SJSA1 (cell line): ENCODE results near the gene GNAS-AS1. TPM values are rescaled to one million over a fixed set of nuclear protein-coding genes. Genes with fewer than 3 reads are reported as not detected.
"Not testable (repeated sequence)": the region's sequence is repeated elsewhere in the genome, so short reads cannot be mapped to it uniquely, and the experiment has no call there.

Source experiments
- DNase-seq, 2 experiments: peaks; one replicate each; pipeline ENCODE4 v3.0.0-alpha.2; 2015 to 2020; ENCODE audit warnings: low spot score in 2 of 2, low read depth in 1 of 2
- H3K27ac ChIP-seq: fragments of 250-450 bp; sonication (Bioruptor Pico); 2 replicates; pipeline ENCODE4 v1.5.1; 2020; ENCODE audit warnings: mild to moderate bottlenecking, moderate library complexity
- H3K27me3 ChIP-seq: fragments of 250-450 bp; sonication (Bioruptor Pico); replicated peaks from 2 replicates; pipeline ENCODE4 v1.5.1; 2020; ENCODE audit warnings: mild to moderate bottlenecking, moderate library complexity
- H3K36me3 ChIP-seq: fragments of 250-450 bp; sonication (Bioruptor Pico); 2 replicates; pipeline ENCODE4 v1.5.1; 2020; ENCODE audit warnings: mild to moderate bottlenecking
- H3K4me1 ChIP-seq: fragments of 250-450 bp; sonication (Bioruptor Pico); replicated peaks from 2 replicates; pipeline ENCODE4 v1.6.1; 2021; ENCODE audit warnings: mild to moderate bottlenecking
- H3K4me3 ChIP-seq: fragments of 250-450 bp; sonication (Bioruptor Pico); 2 replicates; pipeline ENCODE4 v1.5.1; 2020; ENCODE audit warnings: mild to moderate bottlenecking
- H3K9me3 ChIP-seq: fragments of 250-450 bp; sonication (Bioruptor Pico); replicated peaks from 2 replicates; pipeline ENCODE4 v1.5.1; 2020; ENCODE audit warnings: mild to moderate bottlenecking
- total RNA-seq: library from RNA; depleted of rRNA; stranded (reverse); fragments of >200 nt; shearing (Covaris generic); gene quantifications from 2 replicates; pipeline ENCODE4 v1.2.3, GENCODE V29; 2014

GNAS-AS1 gene
- total RNA-seq, 1 experiment from 2014 or later: not detected

- Histone ChIP-seq H3K9me3 (no peaks in the 10 kb centered on the region), H3K27me3 (no peaks in the 10 kb centered on the region), H3K27ac (no peak overlapping the region), H3K4me3 (no peak overlapping the region), H3K36me3 (no peaks in the 10 kb centered on the region; the same call in 1 of the 2 replicates), H3K4me1 (peaks cover 13% of the 10 kb centered on the region)
- no peak for DNase-seq
These were observed 24.4 kb downstream of the GNAS-AS1 start for GRCh38 chr20:58826271-58826670.

- no peaks in the 10 kb centered on the region; the same call in 1 of the 2 replicates for H3K36me3 ChIP-seq
- no peaks in the 10 kb centered on the region for H3K27me3 ChIP-seq
- H3K9me3 ChIP-seq: peaks cover 4% of the 10 kb centered on the region; the same call in 1 of the 2 replicates
- DNase-seq: no peak
- peaks cover 13% of the 10 kb centered on the region for H3K4me1 ChIP-seq
- H3K4me3 ChIP-seq: no peak overlapping the region
- no peak overlapping the region for H3K27ac ChIP-seq
These were observed 25.3 kb downstream of the GNAS-AS1 start for GRCh38 chr20:58825450-58825849.

GRCh38 chr20:58824843-58825242 is 25.9 kb downstream of the GNAS-AS1 start:
- H3K4me1 ChIP-seq: peaks cover 11% of the 10 kb centered on the region
- H3K27ac ChIP-seq: no peak overlapping the region
- no peak for DNase-seq

GRCh38 chr20:58822748-58823730 is 27.7 kb downstream of the GNAS-AS1 start:
- Histone ChIP-seq H3K27ac (no peak overlapping the region), H3K9me3 (peaks cover 7% of the 10 kb centered on the region), H3K36me3 (no peaks in the 10 kb centered on the region; the same call in 1 of the 2 replicates), H3K4me1 (peaks cover 17% of the 10 kb centered on the region), H3K4me3 (no peak overlapping the region), H3K27me3 (no peaks in the 10 kb centered on the region)
- no peak for DNase-seq

More at GRCh38 chr20:58824843-58825242, 25.9 kb downstream of the GNAS-AS1 start:
- no peak overlapping the region for H3K4me3 ChIP-seq
- H3K36me3 ChIP-seq: no peaks in the 10 kb centered on the region; the same call in 1 of the 2 replicates
- no peaks in the 10 kb centered on the region for H3K27me3 ChIP-seq
- peaks cover 7% of the 10 kb centered on the region for H3K9me3 ChIP-seq

- H3K9me3 ChIP-seq: peaks cover 7% of the 10 kb centered on the region
- no peaks in the 10 kb centered on the region for H3K36me3 ChIP-seq
- H3K4me3 ChIP-seq: no peak overlapping the region
- peaks cover 26% of the 10 kb centered on the region for H3K4me1 ChIP-seq
- H3K27me3 ChIP-seq: no peaks in the 10 kb centered on the region
- H3K27ac ChIP-seq: no peak overlapping the region
- DNase-seq: no peak
These were observed 28.6 kb downstream of the GNAS-AS1 start for GRCh38 chr20:58822149-58822548.

GRCh38 chr20:58820515-58820914 is 30.2 kb downstream of the GNAS-AS1 start:
- DNase-seq, H3K4me3 ChIP-seq, H3K27ac ChIP-seq, H3K9me3 ChIP-seq, H3K27me3 ChIP-seq, H3K36me3 ChIP-seq: not testable (repeated sequence)
- peaks cover 27% of the 10 kb centered on the region for H3K4me1 ChIP-seq

GRCh38 chr20:58819921-58820320 is 30.8 kb downstream of the GNAS-AS1 start:
- no peak for DNase-seq
- Histone ChIP-seq H3K36me3 (no peaks in the 10 kb centered on the region), H3K4me3 (no peak overlapping the region), H3K27me3 (no peaks in the 10 kb centered on the region), H3K9me3 (peaks cover 7% of the 10 kb centered on the region), H3K4me1 (peaks cover 27% of the 10 kb centered on the region), H3K27ac (no peak overlapping the region; the same call in 1 of the 2 replicates)

GRCh38 chr20:58818586-58819285 is 32.0 kb downstream of the GNAS-AS1 start:
- Histone ChIP-seq H3K4me3 (no peak overlapping the region), H3K4me1 (peaks cover 27% of the 10 kb centered on the region), H3K27ac (peak overlapping the region; percentile 80), H3K27me3 (no peaks in the 10 kb centered on the region), H3K9me3 (peaks cover 7% of the 10 kb centered on the region), H3K36me3 (no peaks in the 10 kb centered on the region)
- DNase-seq: peak; percentile 90 to 93

- H3K27me3 ChIP-seq: no peaks in the 10 kb centered on the region
- no peak overlapping the region for H3K4me3 ChIP-seq
These were observed 33.0 kb downstream of the GNAS-AS1 start for GRCh38 chr20:58817748-58818147.

GRCh38 chr20:58816957-58817651 is 33.6 kb downstream of the GNAS-AS1 start:
- no peaks in the 10 kb centered on the region for H3K36me3 ChIP-seq
- H3K9me3 ChIP-seq: peaks cover 7% of the 10 kb centered on the region
- peak overlapping the region; percentile 80; the same call in 1 of the 2 replicates for H3K27ac ChIP-seq
- DNase-seq: no peak
- no peaks in the 10 kb centered on the region for H3K27me3 ChIP-seq
- peaks cover 27% of the 10 kb centered on the region for H3K4me1 ChIP-seq
- H3K4me3 ChIP-seq: no peak overlapping the region

More at GRCh38 chr20:58817748-58818147, 33.0 kb downstream of the GNAS-AS1 start:
- Histone ChIP-seq H3K4me1 (peaks cover 27% of the 10 kb centered on the region), H3K27ac (peak overlapping the region; percentile 80), H3K9me3 (peaks cover 7% of the 10 kb centered on the region), H3K36me3 (no peaks in the 10 kb centered on the region)
- no peak for DNase-seq

- no peaks in the 10 kb centered on the region for H3K27me3 ChIP-seq
- no peak overlapping the region for H3K4me3 ChIP-seq
- DNase-seq: no peak
- H3K36me3 ChIP-seq: no peaks in the 10 kb centered on the region
- H3K27ac ChIP-seq: no peak overlapping the region
- peaks cover 30% of the 10 kb centered on the region for H3K4me1 ChIP-seq
- H3K9me3 ChIP-seq: peaks cover 7% of the 10 kb centered on the region
These were observed 34.7 kb downstream of the GNAS-AS1 start for GRCh38 chr20:58816051-58816450.

GRCh38 chr20:58815448-58815847 is 35.3 kb downstream of the GNAS-AS1 start:
- no peaks in the 10 kb centered on the region for H3K27me3 ChIP-seq
- no peak for DNase-seq
- no peak overlapping the region for H3K27ac ChIP-seq
- peaks cover 3% of the 10 kb centered on the region for H3K9me3 ChIP-seq
- no peaks in the 10 kb centered on the region for H3K36me3 ChIP-seq
- no peak overlapping the region for H3K4me3 ChIP-seq
- peaks cover 36% of the 10 kb centered on the region for H3K4me1 ChIP-seq

GRCh38 chr20:58813369-58813768 is 37.3 kb downstream of the GNAS-AS1 start:
- Histone ChIP-seq H3K36me3 (no peaks in the 10 kb centered on the region), H3K4me1 (peaks cover 43% of the 10 kb centered on the region), H3K9me3 (no peaks in the 10 kb centered on the region), H3K27me3 (no peaks in the 10 kb centered on the region), H3K27ac (no peak overlapping the region), H3K4me3 (no peak overlapping the region)
- no peak for DNase-seq
